HepG2 (cell line): ENCODE data around the gene DNAJC28. TPM values are rescaled to one million over a fixed set of nuclear protein-coding genes. Genes with fewer than 3 reads are reported as not detected.

Source experiments
- BORCS8-MEF2B ChIP-seq: sonication (generic); formaldehyde crosslinking; IDR thresholded peaks from 2 replicates; pipeline ENCODE4 v1.8.0; 2022; ENCODE audit warnings: mild to moderate bottlenecking, missing genetic modification reagents
- CAMTA2 ChIP-seq: sonication (generic); formaldehyde crosslinking; IDR thresholded peaks from 2 replicates; pipeline ENCODE4 v1.4.0; 2020; ENCODE audit warnings: mild to moderate bottlenecking, missing genetic modification reagents, borderline replicate concordance
- KLF16 ChIP-seq, 2 experiments: sonication (generic) in 1 of 2; formaldehyde crosslinking in 1 of 2; IDR thresholded peaks; 2 replicates each; pipeline versions ENCODE4 v1.6.1 to v1.8.0; 2016 to 2023; ENCODE audit warnings: missing genetic modification reagents in 2 of 2, missing compliant biosample characterization in 1 of 2
- MBD4 ChIP-seq: IDR thresholded peaks from 2 replicates; pipeline ENCODE4 v1.6.1; 2012; ENCODE audit warnings: low read length, inconsistent platforms, borderline replicate concordance
- MXD3 ChIP-seq: IDR thresholded peaks from 2 replicates; pipeline ENCODE4 v1.6.1; 2016; ENCODE audit warnings: mild to moderate bottlenecking, missing biosample characterization, missing genetic modification reagents
- NAIF1 ChIP-seq: sonication (generic); formaldehyde crosslinking; IDR thresholded peaks from 2 replicates; pipeline ENCODE4 v1.5.0; 2020; ENCODE audit warnings: mild to moderate bottlenecking, missing genetic modification reagents, borderline replicate concordance
- SMC3 ChIP-seq: IDR thresholded peaks from 2 replicates; pipeline ENCODE4 v1.6.1; 2011; ENCODE audit warnings: low read length, improper control_type of control experiment
- SRSF1 ChIP-seq: fragments of 200-400 bp; formaldehyde crosslinking; optimal IDR thresholded peaks from 2 replicates; pipeline ENCODE3; 2017; ENCODE audit warnings: mild to moderate bottlenecking, low read depth, low read length, moderate library complexity
- STAT6 ChIP-seq: sonication (generic); formaldehyde crosslinking; IDR thresholded peaks from 2 replicates; pipeline ENCODE4 v1.4.0; 2020; ENCODE audit warnings: missing genetic modification reagents, mild to moderate bottlenecking, borderline replicate concordance
- TFE3 ChIP-seq: IDR thresholded peaks from 2 replicates; pipeline ENCODE4 v1.6.1; 2016
- YEATS2 ChIP-seq: sonication (generic); formaldehyde crosslinking; IDR thresholded peaks from 2 replicates; pipeline ENCODE4 v1.4.0; 2020; ENCODE audit warnings: missing genetic modification reagents, borderline replicate concordance
- YEATS4 ChIP-seq: sonication (generic); formaldehyde crosslinking; IDR thresholded peaks from 2 replicates; pipeline ENCODE4 v1.4.0; 2020; ENCODE audit warnings: missing genetic modification reagents, borderline replicate concordance
- ZNF256 ChIP-seq: sonication (generic); formaldehyde crosslinking; conservative IDR thresholded peaks from 2 replicates; pipeline ENCODE4 v1.4.0; 2020; ENCODE audit warnings: missing genetic modification reagents
- ZNF280D ChIP-seq: sonication (generic); formaldehyde crosslinking; IDR thresholded peaks from 2 replicates; pipeline ENCODE4 v1.5.1; 2020; ENCODE audit warnings: mild to moderate bottlenecking, missing genetic modification reagents
- ZNF720 ChIP-seq: sonication (generic); formaldehyde crosslinking; IDR thresholded peaks from 2 replicates; pipeline ENCODE4 v1.4.0; 2020; ENCODE audit warnings: missing genetic modification reagents
- ZNF839 ChIP-seq: sonication (generic); formaldehyde crosslinking; IDR thresholded peaks from 2 replicates; pipeline ENCODE4 v1.4.0; 2020; ENCODE audit warnings: missing genetic modification reagents, mild to moderate bottlenecking, borderline replicate concordance
- polyA plus RNA-seq, 8 experiments: library from polyadenylated mRNA; depleted of rRNA in 3 of 8; stranded (reverse) in 7 of 8; unstranded in 1 of 8; fragments of >200 nt; fragmentation: Illumina TruSeq in 4 of 8; extraction: Trizol in 4 of 8; gene quantifications; 2 replicates each; pipeline versions ENCODE4 v1.2.1 to v1.2.3, GENCODE V29; 2011 to 2016; ENCODE audit warnings: low read depth in 4 of 8, missing spikeins in 1 of 8, mixed read lengths in 1 of 8; ENCODE audit not compliant: insufficient read depth in 1 of 8
- total RNA-seq, 5 experiments: library from RNA; depleted of rRNA; stranded (reverse); fragments of >200 nt; fragmentation: Illumina TruSeq; extraction: Trizol; gene quantifications; 2 replicates each; pipeline ENCODE4 v1.2.3, GENCODE V29; 2016; ENCODE audit warnings: low read depth in 1 of 5

DNAJC28 gene
- total and polyA plus RNA-seq, 2 of the 13 experiments (the other 11 are each of a cell fraction or from before 2014, with no cell fraction given): 1.5 to 3.3 TPM

GRCh38 chr21:33479679-33480480 lies 11.6 kb downstream of the DNAJC28 start, which contains the start of gene TMEM50B (continued):
- TF ChIP-seq ZNF280D (0 out of 2 replicates have a peak, but pooled peaks have one; percentile 29), NAIF1 (peak; percentile 47; the same call in 1 of the 2 replicates), SMC3 (no peak), MBD4 (no peak), ZNF720 (no peak), YEATS4 (CRISPR knock-in tag) (peak; percentile 79), STAT6 (CRISPR knock-in tag) (no peak), TFE3 (CRISPR knock-in tag) (no peak), KLF16 (CRISPR knock-in tag; IDR thresholded peaks at IDR 0.05) (peak in 1 of 2 experiments; percentile 34; a peak in 1 of 4 replicates), ZNF256 (CRISPR knock-in tag) (peak; percentile 48; the same call in 1 of the 2 replicates), YEATS2 (CRISPR knock-in tag) (peak; percentile 78; the same call in 1 of the 2 replicates), MXD3 (CRISPR knock-in tag) (0 out of 2 replicates have a peak, but pooled peaks have one; percentile 42), SRSF1 (peak; percentile 37), ZNF839 (no peak), CAMTA2 (CRISPR knock-in tag) (no peak), BORCS8-MEF2B (0 out of 2 replicates have a peak, but pooled peaks have one; percentile 20)
